Neural cell (in vitro differentiated cells): ENCODE data around the gene PDE3A. TPM values are rescaled to one million over a fixed set of nuclear protein-coding genes. Genes with fewer than 3 reads are reported as not detected.

ENCODE experiments used
- H2AFZ ChIP-seq: fragments of 200-600, 300-800 bp; sonication (generic), shearing (Covaris generic); 2 replicates; pipeline ENCODE4 v1.6.0; 2014; ENCODE audit warnings: low read depth, mild to moderate bottlenecking, antibody characterized with exemption, low read length, moderate library complexity
- H3F3A ChIP-seq: fragments of 200-600 bp; shearing (Covaris generic); 2 replicates; pipeline ENCODE4 v1.6.1; 2016; ENCODE audit warnings: mild to moderate bottlenecking, moderate library complexity, mixed read lengths, antibody characterized with exemption, low read length; ENCODE audit not compliant: insufficient read depth, poor library complexity, severe bottlenecking
- H3K27ac ChIP-seq: fragments of 200-600, 300-800 bp; sonication (generic), shearing (Covaris generic); 2 replicates; pipeline ENCODE4 v1.5.1; 2014; ENCODE audit warnings: mild to moderate bottlenecking, low read length, moderate library complexity
- H3K27me3 ChIP-seq: fragments of 300-800, 200-600 bp; sonication (generic), shearing (Covaris generic); 2 replicates; pipeline ENCODE4 v1.6.0; 2014; ENCODE audit warnings: mild to moderate bottlenecking, low read depth, low read length, moderate library complexity; ENCODE audit not compliant: insufficient read depth
- H3K36me3 ChIP-seq: fragments of 300-800, 200-600 bp; sonication (generic), shearing (Covaris generic); 2 replicates; pipeline ENCODE4 v1.5.1; 2014; ENCODE audit warnings: mild to moderate bottlenecking, antibody characterized with exemption, low read length, moderate library complexity; ENCODE audit not compliant: insufficient read depth
- H3K4me2 ChIP-seq: fragments of 300-800, 200-600 bp; sonication (generic), shearing (Covaris generic); 2 replicates; pipeline ENCODE4 v1.6.0; 2014; ENCODE audit warnings: mild to moderate bottlenecking, low read length
- H3K4me3 ChIP-seq: fragments of 300-800, 200-600 bp; sonication (generic), shearing (Covaris generic); 2 replicates; pipeline ENCODE4 v1.5.1; 2014; ENCODE audit warnings: mild to moderate bottlenecking, low read length, moderate library complexity
- H3K79me2 ChIP-seq: fragments of 200-600 bp; shearing (Covaris generic); replicated peaks from 2 replicates; pipeline ENCODE4 v1.6.0; 2014; ENCODE audit warnings: mild to moderate bottlenecking, low read length, moderate library complexity; ENCODE audit not compliant: insufficient read depth
- H3K9ac ChIP-seq: fragments of 300-800, 200-600 bp; sonication (generic), shearing (Covaris generic); 2 replicates; pipeline ENCODE4 v1.6.1; 2016; ENCODE audit warnings: mild to moderate bottlenecking, low read length, mixed read lengths
- H3K9me2 ChIP-seq: fragments of 200-600 bp; shearing (Covaris generic); 2 replicates; pipeline ENCODE4 v1.6.1; 2016; ENCODE audit warnings: mild to moderate bottlenecking, low read length, mixed read lengths; ENCODE audit not compliant: insufficient read depth
- H3K9me3 ChIP-seq: fragments of 200-600, 300-800 bp; sonication (generic), shearing (Covaris generic); 2 replicates; pipeline ENCODE4 v1.6.1; 2016; ENCODE audit warnings: mild to moderate bottlenecking, mixed run types, low read length, moderate library complexity, mixed read lengths
- H4K20me1 ChIP-seq: fragments of 200-600 bp; shearing (Covaris generic); 2 replicates; pipeline ENCODE4 v1.6.1; 2016; ENCODE audit warnings: mild to moderate bottlenecking, mixed run types; ENCODE audit not compliant: insufficient read depth
- EP300 ChIP-seq: fragments of 450-650 bp; conservative IDR thresholded peaks from 2 replicates; pipeline ENCODE4 v1.6.1; 2014; ENCODE audit warnings: antibody characterized with exemption, mild to moderate bottlenecking, moderate library complexity; ENCODE audit not compliant: poor library complexity, severe bottlenecking
- EZH2 ChIP-seq: fragments of 200-600, 300-800 bp; shearing (Covaris generic), sonication (generic); IDR thresholded peaks from 2 replicates; pipeline ENCODE4 v1.6.1; 2014; ENCODE audit warnings: antibody characterized with exemption, low read length, borderline replicate concordance, mild to moderate bottlenecking; ENCODE audit not compliant: insufficient read depth, poor library complexity, severe bottlenecking
- MXI1 ChIP-seq: fragments of 450-650 bp; conservative IDR thresholded peaks from 2 replicates; pipeline ENCODE4 v1.6.1; 2014; ENCODE audit warnings: antibody characterized with exemption, mild to moderate bottlenecking; ENCODE audit not compliant: poor library complexity, severe bottlenecking
- POLR2AphosphoS5 ChIP-seq: IDR thresholded peaks from 2 replicates; pipeline ENCODE4 v1.6.1; 2012
- RAD21 ChIP-seq: fragments of 450-650 bp; conservative IDR thresholded peaks from 2 replicates; pipeline ENCODE4 v1.6.1; 2014; ENCODE audit warnings: antibody characterized with exemption, mild to moderate bottlenecking, moderate library complexity
- SMC3 ChIP-seq: fragments of 450-650 bp; conservative IDR thresholded peaks from 2 replicates; pipeline ENCODE4 v1.6.1; 2014; ENCODE audit warnings: antibody characterized with exemption, mild to moderate bottlenecking, moderate library complexity; ENCODE audit not compliant: poor library complexity
- TAF1 ChIP-seq: IDR thresholded peaks from 2 replicates; pipeline ENCODE4 v1.6.1; 2012; ENCODE audit warnings: low read depth
- polyA plus RNA-seq: library from polyadenylated mRNA; depleted of rRNA; stranded (reverse); fragments of >200 nt; gene quantifications from 2 replicates; pipeline ENCODE4 v1.2.3, GENCODE V29; 2014
- TF ChIP-seq, protein P1 (sequence below): fragments of 450-650 bp; IDR thresholded peaks from 2 replicates; pipeline ENCODE4 v1.5.1; 2014; ENCODE audit warnings: antibody characterized with exemption, mild to moderate bottlenecking, moderate library complexity; ENCODE audit not compliant: poor library complexity, severe bottlenecking
- TF ChIP-seq, protein P2 (sequence below): IDR thresholded peaks from 2 replicates; pipeline ENCODE4 v1.6.1; 2012; ENCODE audit warnings: borderline replicate concordance

PDE3A gene
- polyA plus RNA-seq, 1 donor from 2014 or later = 0.94 TPM

DNA sequence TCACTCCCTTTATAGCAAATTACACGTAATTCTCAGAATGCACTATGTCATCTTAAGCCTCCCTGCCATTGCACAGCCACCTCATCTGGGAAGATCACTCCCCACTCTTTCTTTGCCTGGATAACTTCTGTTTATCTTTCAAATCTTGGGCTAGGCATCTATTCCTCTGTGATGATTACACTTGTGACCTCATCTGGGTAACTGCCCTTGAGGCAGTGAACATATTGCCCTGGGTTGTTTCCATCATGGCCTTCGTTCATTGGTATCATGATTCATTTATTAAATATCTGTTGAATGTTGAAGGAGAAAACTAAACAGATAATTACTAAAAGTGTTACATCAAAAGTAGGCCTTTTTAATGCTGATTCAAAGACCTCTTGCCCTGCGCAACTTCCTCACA lies 26.2 kb upstream of the PDE3A start:
- H3K79me2 ChIP-seq = no peaks in the 10 kb centered on the region
- H3K4me3 ChIP-seq = no peak overlapping the region
- H4K20me1 ChIP-seq = no peaks in the 10 kb centered on the region
- H3K36me3 ChIP-seq = no peaks in the 10 kb centered on the region
- H3K9me3 ChIP-seq = no peaks in the 10 kb centered on the region
- no peaks in the 10 kb centered on the region for H3F3A ChIP-seq
- no peak overlapping the region for H3K9ac ChIP-seq
- no peak for TF ChIP-seq POLR2AphosphoS5
- H3K27ac ChIP-seq = no peak overlapping the region
- H3K27me3 ChIP-seq = no peaks in the 10 kb centered on the region
- no peak overlapping the region for H2AFZ ChIP-seq
- H3K4me2 ChIP-seq = no peak overlapping the region
- H3K9me2 ChIP-seq = no peaks in the 10 kb centered on the region

DNA sequence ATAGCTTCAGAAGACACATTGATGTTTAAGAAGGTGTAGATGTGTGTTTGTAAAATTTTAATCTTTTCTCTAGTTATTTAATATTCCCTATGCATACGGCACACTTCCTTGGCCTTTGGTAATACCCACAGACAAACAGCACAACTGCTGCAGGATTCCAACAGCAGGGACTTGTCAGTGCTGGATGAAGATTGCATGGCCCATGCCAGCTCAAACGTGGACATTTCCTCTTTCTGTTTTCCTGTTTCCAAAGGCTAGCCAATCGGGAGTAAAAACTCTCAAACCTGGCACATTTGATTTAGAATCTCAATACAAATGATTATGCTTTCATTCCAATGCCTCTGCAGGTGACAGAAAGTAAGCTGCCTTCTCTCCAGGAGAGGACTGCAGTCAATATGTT lies 22.5 kb upstream of the PDE3A start:
- Histone ChIP-seq H3K27me3 (no peaks in the 10 kb centered on the region), H3K4me3 (no peak overlapping the region), H4K20me1 (no peaks in the 10 kb centered on the region), H3K9me2 (no peaks in the 10 kb centered on the region), H3K9me3 (no peaks in the 10 kb centered on the region), H3K79me2 (no peaks in the 10 kb centered on the region), H3K4me2 (no peak overlapping the region), H3K27ac (no peak overlapping the region), H3K9ac (no peak overlapping the region), H3K36me3 (no peaks in the 10 kb centered on the region), H3F3A (no peaks in the 10 kb centered on the region), H2AFZ (no peak overlapping the region)
- TF ChIP-seq MXI1 = no peak
- no peak for TF ChIP-seq POLR2AphosphoS5
- TF ChIP-seq, protein P1, sequence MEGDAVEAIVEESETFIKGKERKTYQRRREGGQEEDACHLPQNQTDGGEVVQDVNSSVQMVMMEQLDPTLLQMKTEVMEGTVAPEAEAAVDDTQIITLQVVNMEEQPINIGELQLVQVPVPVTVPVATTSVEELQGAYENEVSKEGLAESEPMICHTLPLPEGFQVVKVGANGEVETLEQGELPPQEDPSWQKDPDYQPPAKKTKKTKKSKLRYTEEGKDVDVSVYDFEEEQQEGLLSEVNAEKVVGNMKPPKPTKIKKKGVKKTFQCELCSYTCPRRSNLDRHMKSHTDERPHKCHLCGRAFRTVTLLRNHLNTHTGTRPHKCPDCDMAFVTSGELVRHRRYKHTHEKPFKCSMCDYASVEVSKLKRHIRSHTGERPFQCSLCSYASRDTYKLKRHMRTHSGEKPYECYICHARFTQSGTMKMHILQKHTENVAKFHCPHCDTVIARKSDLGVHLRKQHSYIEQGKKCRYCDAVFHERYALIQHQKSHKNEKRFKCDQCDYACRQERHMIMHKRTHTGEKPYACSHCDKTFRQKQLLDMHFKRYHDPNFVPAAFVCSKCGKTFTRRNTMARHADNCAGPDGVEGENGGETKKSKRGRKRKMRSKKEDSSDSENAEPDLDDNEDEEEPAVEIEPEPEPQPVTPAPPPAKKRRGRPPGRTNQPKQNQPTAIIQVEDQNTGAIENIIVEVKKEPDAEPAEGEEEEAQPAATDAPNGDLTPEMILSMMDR = no peak
- no peak for TF ChIP-seq EZH2
- TF ChIP-seq RAD21 = no peak
- no peak for TF ChIP-seq TAF1
- TF ChIP-seq EP300 = no peak

DNA sequence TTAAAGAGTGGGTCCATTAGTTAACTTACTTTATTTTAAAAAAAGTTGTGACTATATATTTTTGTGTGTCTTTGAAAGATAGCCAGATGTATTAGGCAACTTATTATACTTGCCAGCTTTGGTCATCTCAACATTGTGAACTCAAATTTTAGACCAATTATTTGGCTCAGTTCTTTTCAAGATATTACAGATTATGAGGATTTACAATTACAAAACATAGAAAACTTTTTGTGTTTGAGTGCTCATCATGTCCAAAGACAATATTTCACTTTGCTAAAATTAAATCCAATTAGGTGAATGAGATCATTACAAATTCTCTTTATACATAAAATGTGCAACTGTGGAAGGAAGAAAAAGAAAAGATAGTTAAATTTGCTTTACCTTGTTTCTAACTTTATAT lies 18.3 kb upstream of the PDE3A start:
- Histone ChIP-seq H3K36me3 (no peaks in the 10 kb centered on the region), H4K20me1 (no peaks in the 10 kb centered on the region), H3K79me2 (no peaks in the 10 kb centered on the region), H3K9ac (no peak overlapping the region), H3K27me3 (no peaks in the 10 kb centered on the region), H3K4me3 (no peak overlapping the region), H3F3A (no peaks in the 10 kb centered on the region), H3K9me3 (no peaks in the 10 kb centered on the region), H3K27ac (no peak overlapping the region), H2AFZ (no peak overlapping the region), H3K9me2 (no peaks in the 10 kb centered on the region), H3K4me2 (no peak overlapping the region)
- no peak for TF ChIP-seq POLR2AphosphoS5
- no peak for TF ChIP-seq MXI1
- TF ChIP-seq EZH2 = no peak
- TF ChIP-seq RAD21 = no peak
- TF ChIP-seq, protein P2, sequence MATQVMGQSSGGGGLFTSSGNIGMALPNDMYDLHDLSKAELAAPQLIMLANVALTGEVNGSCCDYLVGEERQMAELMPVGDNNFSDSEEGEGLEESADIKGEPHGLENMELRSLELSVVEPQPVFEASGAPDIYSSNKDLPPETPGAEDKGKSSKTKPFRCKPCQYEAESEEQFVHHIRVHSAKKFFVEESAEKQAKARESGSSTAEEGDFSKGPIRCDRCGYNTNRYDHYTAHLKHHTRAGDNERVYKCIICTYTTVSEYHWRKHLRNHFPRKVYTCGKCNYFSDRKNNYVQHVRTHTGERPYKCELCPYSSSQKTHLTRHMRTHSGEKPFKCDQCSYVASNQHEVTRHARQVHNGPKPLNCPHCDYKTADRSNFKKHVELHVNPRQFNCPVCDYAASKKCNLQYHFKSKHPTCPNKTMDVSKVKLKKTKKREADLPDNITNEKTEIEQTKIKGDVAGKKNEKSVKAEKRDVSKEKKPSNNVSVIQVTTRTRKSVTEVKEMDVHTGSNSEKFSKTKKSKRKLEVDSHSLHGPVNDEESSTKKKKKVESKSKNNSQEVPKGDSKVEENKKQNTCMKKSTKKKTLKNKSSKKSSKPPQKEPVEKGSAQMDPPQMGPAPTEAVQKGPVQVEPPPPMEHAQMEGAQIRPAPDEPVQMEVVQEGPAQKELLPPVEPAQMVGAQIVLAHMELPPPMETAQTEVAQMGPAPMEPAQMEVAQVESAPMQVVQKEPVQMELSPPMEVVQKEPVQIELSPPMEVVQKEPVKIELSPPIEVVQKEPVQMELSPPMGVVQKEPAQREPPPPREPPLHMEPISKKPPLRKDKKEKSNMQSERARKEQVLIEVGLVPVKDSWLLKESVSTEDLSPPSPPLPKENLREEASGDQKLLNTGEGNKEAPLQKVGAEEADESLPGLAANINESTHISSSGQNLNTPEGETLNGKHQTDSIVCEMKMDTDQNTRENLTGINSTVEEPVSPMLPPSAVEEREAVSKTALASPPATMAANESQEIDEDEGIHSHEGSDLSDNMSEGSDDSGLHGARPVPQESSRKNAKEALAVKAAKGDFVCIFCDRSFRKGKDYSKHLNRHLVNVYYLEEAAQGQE = no peak
- TF ChIP-seq SMC3 = no peak
- TF ChIP-seq, protein P1 = no peak
- TF ChIP-seq TAF1 = no peak
- no peak for TF ChIP-seq EP300
